Activated naive CD4-positive, alpha-beta T cell treated with anti-CD3 and anti-CD28 coated beads for 36 hours (primary cell): ENCODE data around the gene WNT3. TPM values are rescaled to one million over a fixed set of nuclear protein-coding genes. Genes with fewer than 3 reads are reported as not detected.
"Not testable (repeated sequence)": the region's sequence is repeated elsewhere in the genome, so short reads cannot be mapped to it uniquely, and the experiment has no call there.

ENCODE experiments used
- CTCF ChIA-PET: fragments of 350-600 bp; sonication (Branson Sonifier 250); formaldehyde crosslinking; loops from one replicate; lab custom pipeline; 2021; ENCODE audit warnings: antibody characterized with exemption; lab: Charles Lee
- DNase-seq: peaks from one replicate; pipeline ENCODE4 v3.0.0-alpha.2; 2020
- H3K27ac Mint-ChIP-seq: one replicate; pipeline ENCODE4 v1.8.0; 2021; ENCODE audit warnings: mild to moderate bottlenecking, mixed read lengths
- H3K27me3 Mint-ChIP-seq: one replicate; pipeline ENCODE4 v1.8.0; 2021; ENCODE audit warnings: low read depth, mixed read lengths
- H3K36me3 Mint-ChIP-seq: one replicate; pipeline ENCODE4 v1.8.0; 2021; ENCODE audit warnings: low read depth, mixed read lengths
- H3K4me1 Mint-ChIP-seq: one replicate; pipeline ENCODE4 v1.8.0; 2021; ENCODE audit warnings: low read depth, mixed read lengths
- H3K4me3 Mint-ChIP-seq: one replicate; pipeline ENCODE4 v1.8.0; 2021; ENCODE audit warnings: mild to moderate bottlenecking, moderate library complexity, mixed read lengths
- H3K9me3 Mint-ChIP-seq: one replicate; pipeline ENCODE4 v1.8.0; 2021; ENCODE audit warnings: mixed read lengths
- intact Hi-C: fragments of 100-400 bp; cut with micrococcal nuclease; formaldehyde crosslinking; loops from one replicate; pipeline ENCODE4 v1.15.1; 2023
- total RNA-seq, 2 experiments: library from RNA; stranded (reverse); gene quantifications; one replicate each; pipeline ENCODE4 v1.2.3, GENCODE V29; 2021

WNT3 gene
- total RNA-seq, 2 experiments from 2014 or later: not detected

DNA sequence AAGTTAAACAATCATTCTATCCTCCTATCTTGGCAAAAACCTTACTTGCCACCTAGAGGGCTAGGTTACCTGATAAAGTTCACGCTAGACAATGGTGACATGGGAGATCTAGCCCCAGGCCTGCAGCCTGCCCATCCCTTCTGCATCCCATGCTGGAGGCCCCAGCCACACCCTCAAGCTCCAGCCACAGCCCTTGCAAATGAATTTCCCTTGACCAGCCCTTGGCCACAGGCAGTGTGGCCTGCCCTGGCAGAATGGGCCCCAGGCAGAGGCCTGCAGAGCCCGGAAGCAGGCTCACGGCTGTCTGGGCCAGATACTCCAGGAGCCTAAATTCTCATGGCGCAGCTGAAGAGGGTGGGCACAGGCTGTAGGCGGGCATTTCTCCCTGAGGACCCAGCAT, 14.9 kb downstream of the WNT3 start:
- CTCF ChIA-PET: no interaction called here
- intact Hi-C loops: no loop called here
- DNase-seq: no peak
- Mint-ChIP-seq H3K27ac (no peak overlapping the region), H3K27me3 (no peaks in the 10 kb centered on the region), H3K4me3 (no peak overlapping the region), H3K9me3 (no peaks in the 10 kb centered on the region), H3K4me1 (no peaks in the 10 kb centered on the region), H3K36me3 (no peaks in the 10 kb centered on the region)

DNA sequence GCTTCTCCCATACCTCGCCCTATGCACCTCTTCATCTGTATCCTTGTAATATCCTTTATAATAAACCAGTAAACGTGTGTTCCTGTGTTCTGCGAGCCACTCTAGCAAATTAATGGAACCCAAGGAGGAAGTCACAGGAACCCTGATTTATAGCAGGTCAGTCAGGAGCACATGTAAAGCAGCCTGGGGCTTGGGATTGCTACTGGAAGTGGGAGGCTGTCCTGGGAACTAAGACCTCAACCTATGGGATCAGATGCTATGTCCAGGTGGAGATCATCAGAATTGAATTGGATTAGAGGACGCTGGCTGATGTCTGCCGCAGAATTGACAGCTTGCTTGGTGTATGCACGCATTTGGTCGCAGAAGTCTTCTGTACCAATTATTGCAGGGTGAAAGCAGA, 15.7 kb downstream of the WNT3 start:
- Mint-ChIP-seq H3K9me3 (no peaks in the 10 kb centered on the region), H3K27ac (no peak overlapping the region), H3K27me3 (no peaks in the 10 kb centered on the region), H3K4me1 (no peaks in the 10 kb centered on the region), H3K36me3 (no peaks in the 10 kb centered on the region), H3K4me3 (no peak overlapping the region)
- CTCF ChIA-PET: no interaction called here
- DNase-seq: no peak
- intact Hi-C loops: no loop called here

DNA sequence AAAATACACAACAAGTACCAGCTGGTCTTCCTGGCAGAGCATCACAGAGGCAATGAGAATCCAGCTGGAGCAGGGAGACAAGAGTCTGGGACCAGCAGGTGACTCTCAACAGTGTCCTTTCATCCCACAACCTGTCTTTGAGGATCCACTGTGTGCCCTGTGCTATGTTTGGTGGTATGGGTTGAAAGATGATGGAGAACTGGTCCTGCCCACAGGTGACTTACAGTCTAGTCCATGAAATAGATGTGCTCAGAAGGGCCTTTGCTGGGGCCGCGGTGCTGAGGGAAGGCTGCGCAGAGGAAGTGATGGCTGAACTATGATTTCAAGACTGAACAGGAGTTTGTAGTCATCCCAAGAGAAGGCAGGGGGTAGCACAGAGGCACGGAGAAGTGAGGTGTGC, 17.9 kb downstream of the WNT3 start:
- H3K27ac Mint-ChIP-seq: no peak overlapping the region
- intact Hi-C loops: no loop called here
- no peaks in the 10 kb centered on the region for H3K4me1 Mint-ChIP-seq
- no peaks in the 10 kb centered on the region for H3K36me3 Mint-ChIP-seq
- CTCF ChIA-PET: no interaction called here
- H3K9me3 Mint-ChIP-seq: no peaks in the 10 kb centered on the region
- no peak for DNase-seq
- H3K4me3 Mint-ChIP-seq: no peak overlapping the region
- no peaks in the 10 kb centered on the region for H3K27me3 Mint-ChIP-seq

DNA sequence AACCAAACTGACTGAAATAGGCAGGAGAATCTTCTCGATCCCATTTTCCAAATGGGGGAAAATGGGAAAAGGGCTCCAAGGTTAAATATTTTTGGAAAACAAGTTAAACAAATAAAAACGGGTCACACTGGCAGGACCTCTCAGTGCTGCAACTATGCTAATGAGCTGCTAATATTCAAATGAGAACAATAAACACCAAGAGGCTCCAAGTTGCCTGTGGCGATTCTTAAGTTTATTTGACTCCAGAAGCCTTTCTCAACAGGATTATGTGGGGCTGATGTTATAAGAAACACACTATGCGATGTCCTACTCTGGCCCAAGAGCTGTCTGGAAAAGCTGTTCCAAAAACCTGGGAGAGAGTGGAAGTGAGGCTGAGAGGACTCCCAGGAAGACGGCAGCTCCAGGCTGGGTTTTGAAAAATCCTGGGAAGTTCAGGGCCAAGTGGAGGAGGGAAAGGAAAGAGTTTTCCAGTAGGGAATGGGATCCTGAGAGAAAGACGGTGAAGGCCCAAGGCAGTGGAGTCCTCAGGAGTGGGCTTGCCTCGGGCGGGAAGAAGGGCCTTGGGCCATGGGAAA, 21.4 kb downstream of the WNT3 start:
- intact Hi-C loops: no loop called here
- Mint-ChIP-seq H3K27ac (no peak overlapping the region), H3K27me3 (peaks cover 7% of the 10 kb centered on the region), H3K36me3 (no peaks in the 10 kb centered on the region), H3K4me3 (no peak overlapping the region), H3K4me1 (no peaks in the 10 kb centered on the region), H3K9me3 (no peaks in the 10 kb centered on the region)
- CTCF ChIA-PET: no interaction called here
- DNase-seq: no peak

DNA sequence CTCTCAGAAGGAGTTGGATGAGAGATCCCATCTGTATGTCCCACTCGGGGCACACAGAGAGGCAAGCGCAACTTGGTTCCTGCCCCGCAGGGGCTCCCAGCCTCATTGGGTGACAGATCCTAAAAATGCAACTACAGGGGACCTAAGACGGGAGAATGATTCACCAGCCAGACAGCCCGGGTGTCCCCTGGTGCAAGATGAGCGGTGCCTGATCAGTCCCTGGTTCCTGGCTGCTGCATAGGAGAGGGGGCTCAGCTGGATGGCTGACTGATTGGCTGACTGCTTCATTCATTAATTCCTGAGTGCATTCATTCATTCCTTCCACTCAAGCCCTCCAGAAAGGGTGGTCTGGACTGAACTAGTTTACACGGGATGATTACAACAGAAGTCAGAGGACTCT, 22.0 kb downstream of the WNT3 start:
- no peak overlapping the region for H3K27ac Mint-ChIP-seq
- DNase-seq: no peak
- no peaks in the 10 kb centered on the region for H3K9me3 Mint-ChIP-seq
- CTCF ChIA-PET: interaction anchor here (0.6 kb wide), 1 partner anchor 62 kb away, joined by 3 read pairs; no protein-coding TSS in a partner anchor
- H3K27me3 Mint-ChIP-seq: peaks cover 7% of the 10 kb centered on the region
- intact Hi-C loops: no loop called here
- no peak overlapping the region for H3K4me3 Mint-ChIP-seq
- no peaks in the 10 kb centered on the region for H3K4me1 Mint-ChIP-seq
- no peaks in the 10 kb centered on the region for H3K36me3 Mint-ChIP-seq

DNA sequence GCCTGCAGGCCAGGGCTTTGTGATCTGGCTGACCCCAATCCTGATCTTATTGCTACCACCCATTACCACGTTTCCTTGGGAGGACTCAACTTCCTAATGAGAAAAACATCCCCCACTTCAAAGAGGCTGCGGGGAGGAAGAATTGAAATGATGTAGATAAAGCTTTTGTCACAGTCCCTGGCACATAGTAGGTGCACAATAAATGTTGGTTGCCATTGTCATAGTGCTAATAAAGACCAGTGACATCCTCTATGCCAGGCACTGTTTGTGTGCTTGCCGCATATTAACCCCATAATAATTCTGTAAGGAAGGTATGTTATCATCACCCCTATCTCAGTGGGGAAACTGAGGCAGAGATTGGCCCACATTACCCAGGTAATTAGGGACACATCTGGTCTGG, 22.4 kb downstream of the WNT3 start:
- no peaks in the 10 kb centered on the region for H3K9me3 Mint-ChIP-seq
- no peaks in the 10 kb centered on the region for H3K36me3 Mint-ChIP-seq
- CTCF ChIA-PET: interaction anchor here (0.6 kb wide), 1 partner anchor 62 kb away, joined by 3 read pairs; no protein-coding TSS in a partner anchor
- no peaks in the 10 kb centered on the region for H3K4me1 Mint-ChIP-seq
- intact Hi-C loops: no loop called here
- no peak overlapping the region for H3K4me3 Mint-ChIP-seq
- peaks cover 7% of the 10 kb centered on the region for H3K27me3 Mint-ChIP-seq
- DNase-seq: no peak
- no peak overlapping the region for H3K27ac Mint-ChIP-seq

DNA sequence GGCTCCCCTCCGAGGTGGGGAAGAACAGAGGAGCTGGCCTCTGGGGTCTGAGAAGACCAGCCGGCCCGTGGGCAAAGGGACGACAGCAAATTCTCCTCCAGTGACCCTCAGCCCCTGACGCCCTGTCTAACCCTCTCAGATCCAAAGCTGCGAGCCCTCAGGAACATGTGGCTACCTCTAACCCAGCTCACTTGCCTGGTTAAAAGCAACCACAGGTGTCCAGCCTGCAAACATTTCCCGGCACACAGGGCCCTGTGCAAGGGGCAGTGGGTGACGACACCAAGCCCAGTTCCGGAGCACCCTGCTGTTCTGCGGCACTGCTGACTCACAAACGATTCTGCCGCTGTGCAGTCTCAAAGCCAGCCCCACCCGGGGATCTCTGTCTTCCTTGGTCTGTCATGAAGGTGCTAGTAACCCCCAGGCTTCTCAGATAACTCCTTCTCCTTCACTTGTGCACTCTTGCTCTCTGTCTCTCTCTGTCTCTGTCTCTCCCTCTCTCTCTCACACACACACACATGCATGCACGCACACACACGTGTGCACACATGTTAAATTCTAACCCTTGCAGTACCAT, 23.0 kb downstream of the WNT3 start:
- Mint-ChIP-seq H3K36me3 (no peaks in the 10 kb centered on the region), H3K9me3 (no peaks in the 10 kb centered on the region), H3K27me3 (peaks cover 11% of the 10 kb centered on the region), H3K27ac (no peak overlapping the region), H3K4me1 (no peaks in the 10 kb centered on the region), H3K4me3 (no peak overlapping the region)
- CTCF ChIA-PET: interaction anchor here (0.6 to 1.4 kb wide), 2 partner anchors 27 to 63 kb away, joined by 3 to 4 read pairs; no protein-coding TSS in a partner anchor
- DNase-seq: no peak
- intact Hi-C loops: no loop called here

DNA sequence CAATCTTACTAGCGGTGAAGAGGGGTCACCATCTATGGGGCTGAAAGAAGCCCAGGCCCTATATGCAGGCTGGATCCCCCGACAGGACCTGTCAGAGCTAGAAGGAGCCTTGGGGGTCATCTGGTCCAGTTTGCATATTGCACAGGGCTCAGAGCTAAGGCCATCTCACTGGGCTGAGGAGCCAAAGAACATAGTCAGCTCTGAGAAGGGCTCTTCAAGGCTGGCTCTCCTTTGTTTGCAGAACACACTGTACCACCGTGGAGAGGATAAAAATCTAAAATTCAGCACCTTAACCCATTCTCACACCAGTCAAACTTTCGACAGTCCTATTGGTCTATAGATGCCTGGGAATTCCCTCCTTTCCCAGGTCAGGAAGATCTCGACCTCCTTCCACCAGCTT, 24.2 kb downstream of the WNT3 start:
- peaks cover 17% of the 10 kb centered on the region for H3K27me3 Mint-ChIP-seq
- CTCF ChIA-PET: interaction anchor here (1.4 kb wide), 1 partner anchor 28 kb away, joined by 4 read pairs; no protein-coding TSS in a partner anchor
- peaks cover 1% of the 10 kb centered on the region for H3K9me3 Mint-ChIP-seq
- DNase-seq: no peak
- intact Hi-C loops: no loop called here
- H3K36me3 Mint-ChIP-seq: no peaks in the 10 kb centered on the region
- H3K4me1 Mint-ChIP-seq: no peaks in the 10 kb centered on the region
- H3K27ac Mint-ChIP-seq: no peak overlapping the region
- no peak overlapping the region for H3K4me3 Mint-ChIP-seq

DNA sequence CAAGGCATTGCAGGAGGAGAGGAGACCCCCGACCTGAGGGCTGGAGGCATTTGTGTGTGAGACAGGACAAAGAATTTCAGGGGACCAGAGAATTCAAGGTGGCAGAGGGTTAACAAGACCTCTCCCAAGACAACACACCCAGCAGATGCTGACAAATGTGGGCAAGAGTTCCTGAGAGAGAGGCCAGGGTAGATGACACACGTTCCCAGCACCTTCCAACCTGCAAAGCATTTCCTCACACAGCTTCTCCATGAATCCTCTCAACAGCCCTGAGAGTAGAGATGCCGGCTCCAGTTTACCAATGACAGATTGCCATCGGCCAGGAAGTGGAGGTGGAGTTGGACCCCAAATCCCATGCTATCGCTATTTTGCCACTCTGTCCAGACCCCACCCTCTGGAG, 25.0 kb downstream of the WNT3 start:
- peaks cover 20% of the 10 kb centered on the region for H3K27me3 Mint-ChIP-seq
- H3K9me3 Mint-ChIP-seq: peaks cover 2% of the 10 kb centered on the region
- H3K4me3 Mint-ChIP-seq: no peak overlapping the region
- no peaks in the 10 kb centered on the region for H3K4me1 Mint-ChIP-seq
- intact Hi-C loops: no loop called here
- H3K27ac Mint-ChIP-seq: no peak overlapping the region
- DNase-seq: no peak
- H3K36me3 Mint-ChIP-seq: no peaks in the 10 kb centered on the region
- CTCF ChIA-PET: no interaction called here

DNA sequence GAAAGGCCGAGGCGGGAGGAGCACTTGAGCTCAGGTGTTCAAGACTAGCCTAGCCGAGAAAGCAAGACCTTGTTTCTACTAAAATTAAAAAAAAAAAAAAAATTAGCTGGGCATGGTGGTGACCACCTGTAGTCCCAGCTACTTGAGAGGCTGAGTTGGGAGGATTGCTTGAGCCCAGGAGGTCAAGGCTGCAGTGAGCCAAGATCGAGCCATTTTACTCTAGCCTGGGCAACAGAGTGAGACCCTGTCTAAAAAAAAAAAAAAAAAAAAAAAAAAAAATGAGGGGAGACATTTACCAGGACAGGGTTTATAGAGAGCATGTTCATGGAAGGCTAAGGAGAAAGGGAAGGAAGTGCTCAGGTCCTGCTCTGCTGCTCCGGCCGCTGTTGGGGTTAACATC, 25.5 kb downstream of the WNT3 start:
- H3K4me3 Mint-ChIP-seq, H3K27ac Mint-ChIP-seq, H3K4me1 Mint-ChIP-seq, intact Hi-C loops, H3K9me3 Mint-ChIP-seq, DNase-seq, CTCF ChIA-PET, H3K36me3 Mint-ChIP-seq: not testable (repeated sequence)
- H3K27me3 Mint-ChIP-seq: peaks cover 20% of the 10 kb centered on the region

DNA sequence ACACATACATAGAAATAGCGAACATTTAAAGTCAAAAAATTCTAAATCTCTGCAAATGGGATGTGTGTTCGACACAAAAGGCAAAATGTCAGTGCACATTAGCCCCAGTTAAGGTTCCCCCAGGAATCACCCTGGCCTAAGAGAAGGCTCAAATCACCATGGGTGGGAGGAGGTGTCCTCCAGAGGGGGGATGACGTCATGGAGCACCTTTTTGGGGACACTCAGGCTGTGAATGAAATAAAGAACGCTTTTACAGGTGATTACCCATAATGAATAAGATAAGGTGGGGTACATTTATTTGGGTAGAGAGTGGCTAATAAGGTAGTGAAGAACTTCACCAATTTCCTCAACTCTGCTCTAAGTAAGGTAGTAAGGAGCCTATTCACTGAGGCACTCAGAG, 26.4 kb downstream of the WNT3 start:
- DNase-seq: no peak
- no peak overlapping the region for H3K4me3 Mint-ChIP-seq
- H3K27me3 Mint-ChIP-seq: peaks cover 20% of the 10 kb centered on the region
- no peaks in the 10 kb centered on the region for H3K36me3 Mint-ChIP-seq
- no peak overlapping the region for H3K27ac Mint-ChIP-seq
- intact Hi-C loops: no loop called here
- peaks cover 2% of the 10 kb centered on the region for H3K9me3 Mint-ChIP-seq
- CTCF ChIA-PET: no interaction called here
- H3K4me1 Mint-ChIP-seq: no peaks in the 10 kb centered on the region

DNA sequence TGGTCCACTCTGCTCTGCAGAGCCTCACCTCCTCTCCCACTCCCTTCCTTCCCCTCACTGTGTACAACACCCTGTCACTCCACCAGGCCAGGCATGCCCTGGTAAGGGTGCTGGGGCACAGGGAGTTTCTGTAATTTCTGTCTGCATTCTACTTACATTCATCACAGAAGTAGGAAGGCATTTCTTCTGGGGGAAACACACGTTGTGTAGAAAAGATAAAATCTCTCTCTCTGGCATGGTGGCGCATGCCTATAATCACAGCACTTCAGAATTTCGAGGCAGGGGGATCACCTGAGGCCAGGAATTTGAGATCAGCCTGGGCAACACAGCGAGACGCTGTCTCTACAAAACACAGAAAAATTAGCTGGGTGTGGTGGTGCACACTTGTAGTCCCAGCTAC, 27.0 kb downstream of the WNT3 start:
- intact Hi-C loops: no loop called here
- H3K9me3 Mint-ChIP-seq: peaks cover 2% of the 10 kb centered on the region
- H3K4me1 Mint-ChIP-seq: no peaks in the 10 kb centered on the region
- H3K36me3 Mint-ChIP-seq: no peaks in the 10 kb centered on the region
- no peak overlapping the region for H3K4me3 Mint-ChIP-seq
- H3K27ac Mint-ChIP-seq: no peak overlapping the region
- no peak for DNase-seq
- CTCF ChIA-PET: interaction anchor here (0.7 kb wide), 1 partner anchor 14 kb away, joined by 3 read pairs; no protein-coding TSS in a partner anchor
- H3K27me3 Mint-ChIP-seq: peaks cover 20% of the 10 kb centered on the region

DNA sequence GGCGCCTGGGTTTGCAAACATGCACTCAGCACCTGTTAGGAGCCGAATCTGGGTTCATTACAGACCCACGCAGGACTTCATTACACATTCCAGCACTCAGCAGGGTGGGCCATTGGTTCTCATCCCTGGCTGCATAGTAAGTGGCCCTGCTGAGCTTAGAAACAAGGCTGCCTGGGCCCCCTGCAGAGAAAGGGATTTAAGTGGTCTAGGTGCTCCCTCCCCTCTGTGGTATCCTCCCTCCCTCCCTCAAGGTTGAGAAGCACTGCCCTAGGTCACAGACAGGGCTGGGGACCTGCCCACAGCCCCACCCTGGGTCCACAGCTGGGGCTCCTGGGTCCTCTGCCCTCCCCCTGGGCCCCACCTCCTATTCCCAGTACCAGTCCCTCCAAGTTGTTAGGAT, 28.3 kb downstream of the WNT3 start:
- no peak for DNase-seq
- H3K4me3 Mint-ChIP-seq: no peak overlapping the region
- peaks cover 20% of the 10 kb centered on the region for H3K27me3 Mint-ChIP-seq
- no peaks in the 10 kb centered on the region for H3K4me1 Mint-ChIP-seq
- CTCF ChIA-PET: no interaction called here
- intact Hi-C loops: no loop called here
- H3K9me3 Mint-ChIP-seq: peaks cover 2% of the 10 kb centered on the region
- H3K36me3 Mint-ChIP-seq: no peaks in the 10 kb centered on the region
- H3K27ac Mint-ChIP-seq: no peak overlapping the region
